ENCODE data around the gene NLRP7.

GRCh38 chr19:54918499-54918898 is 28.8 kb downstream of the NLRP7 start:
- TF ChIP-seq CTCF (IDR thresholded peaks at IDR 0.05) (no peak), POLR2A (IDR thresholded peaks at IDR 0.05) (no peak)
